ENCODE data around the gene CAPN1.
"Not testable (repeated sequence)": the region's sequence is repeated elsewhere in the genome, so short reads cannot be mapped to it uniquely, and the experiment has no call there.

The CAPN1 gene

GRCh38 chr11:65172600-65172999 lies 9.1 kb upstream of the CAPN1 start:
- no peak overlapping the region for H3K27ac ChIP-seq
- TF ChIP-seq ZFX (IDR thresholded peaks at IDR 0.05): no peak
- TF ChIP-seq, protein P1, sequence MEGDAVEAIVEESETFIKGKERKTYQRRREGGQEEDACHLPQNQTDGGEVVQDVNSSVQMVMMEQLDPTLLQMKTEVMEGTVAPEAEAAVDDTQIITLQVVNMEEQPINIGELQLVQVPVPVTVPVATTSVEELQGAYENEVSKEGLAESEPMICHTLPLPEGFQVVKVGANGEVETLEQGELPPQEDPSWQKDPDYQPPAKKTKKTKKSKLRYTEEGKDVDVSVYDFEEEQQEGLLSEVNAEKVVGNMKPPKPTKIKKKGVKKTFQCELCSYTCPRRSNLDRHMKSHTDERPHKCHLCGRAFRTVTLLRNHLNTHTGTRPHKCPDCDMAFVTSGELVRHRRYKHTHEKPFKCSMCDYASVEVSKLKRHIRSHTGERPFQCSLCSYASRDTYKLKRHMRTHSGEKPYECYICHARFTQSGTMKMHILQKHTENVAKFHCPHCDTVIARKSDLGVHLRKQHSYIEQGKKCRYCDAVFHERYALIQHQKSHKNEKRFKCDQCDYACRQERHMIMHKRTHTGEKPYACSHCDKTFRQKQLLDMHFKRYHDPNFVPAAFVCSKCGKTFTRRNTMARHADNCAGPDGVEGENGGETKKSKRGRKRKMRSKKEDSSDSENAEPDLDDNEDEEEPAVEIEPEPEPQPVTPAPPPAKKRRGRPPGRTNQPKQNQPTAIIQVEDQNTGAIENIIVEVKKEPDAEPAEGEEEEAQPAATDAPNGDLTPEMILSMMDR (conservative IDR thresholded peaks at IDR 0.05): no peak

GRCh38 chr11:65174571-65175010 lies 7.1 kb upstream of the CAPN1 start:
- not testable (repeated sequence) for H3K27ac ChIP-seq

DNA sequence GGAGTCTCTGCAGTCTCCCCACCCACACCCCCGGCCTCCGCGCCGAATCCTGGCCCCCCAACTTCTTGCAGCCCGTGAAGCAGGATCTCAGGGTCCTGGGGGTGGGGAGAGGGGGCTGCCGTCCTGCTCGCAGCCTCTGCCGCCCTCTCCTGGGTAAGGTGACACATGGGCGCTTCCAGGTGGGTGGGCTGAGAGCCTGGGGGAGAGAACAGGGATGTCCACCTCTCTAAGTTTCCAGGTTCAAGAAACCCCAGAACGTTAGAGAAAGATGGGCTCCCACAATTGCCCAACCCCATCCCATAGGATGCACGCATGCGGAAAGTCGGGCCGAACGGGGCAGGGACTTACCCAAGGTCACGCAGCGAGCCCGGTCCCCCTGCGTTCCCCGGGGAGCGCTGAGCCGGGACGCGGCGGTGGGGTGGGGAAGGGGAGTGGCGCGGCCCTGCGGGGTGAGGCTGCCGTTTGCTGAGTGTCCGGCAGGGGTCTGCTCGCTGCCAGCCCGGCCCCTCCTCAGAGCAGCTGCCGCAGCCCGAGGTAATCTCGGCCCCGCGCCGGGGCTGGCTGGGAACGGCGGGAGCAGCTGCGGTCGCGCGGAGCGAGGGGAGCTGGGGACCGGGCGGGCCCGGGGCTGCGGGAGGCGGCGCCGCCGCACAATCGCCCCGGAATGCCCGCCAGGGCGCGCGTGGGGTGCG lies 705 bp upstream of the CAPN1 start:
- peak overlapping the region; percentile 86 for H3K27ac ChIP-seq

GRCh38 chr11:65182258-65183170 lies 786 bp downstream of the CAPN1 start:
- H3K27ac ChIP-seq: peak overlapping the region; percentile 86
- TF ChIP-seq ZFX (IDR thresholded peaks at IDR 0.05): no peak

More for the DNA sequence above, 705 bp upstream of the CAPN1 start:
- TF ChIP-seq ZFX (IDR thresholded peaks at IDR 0.05): 0 out of 2 replicates have a peak, but pooled peaks have one; percentile 5
- TF ChIP-seq, protein P1 (conservative IDR thresholded peaks at IDR 0.05): peak; percentile 74

DNA sequence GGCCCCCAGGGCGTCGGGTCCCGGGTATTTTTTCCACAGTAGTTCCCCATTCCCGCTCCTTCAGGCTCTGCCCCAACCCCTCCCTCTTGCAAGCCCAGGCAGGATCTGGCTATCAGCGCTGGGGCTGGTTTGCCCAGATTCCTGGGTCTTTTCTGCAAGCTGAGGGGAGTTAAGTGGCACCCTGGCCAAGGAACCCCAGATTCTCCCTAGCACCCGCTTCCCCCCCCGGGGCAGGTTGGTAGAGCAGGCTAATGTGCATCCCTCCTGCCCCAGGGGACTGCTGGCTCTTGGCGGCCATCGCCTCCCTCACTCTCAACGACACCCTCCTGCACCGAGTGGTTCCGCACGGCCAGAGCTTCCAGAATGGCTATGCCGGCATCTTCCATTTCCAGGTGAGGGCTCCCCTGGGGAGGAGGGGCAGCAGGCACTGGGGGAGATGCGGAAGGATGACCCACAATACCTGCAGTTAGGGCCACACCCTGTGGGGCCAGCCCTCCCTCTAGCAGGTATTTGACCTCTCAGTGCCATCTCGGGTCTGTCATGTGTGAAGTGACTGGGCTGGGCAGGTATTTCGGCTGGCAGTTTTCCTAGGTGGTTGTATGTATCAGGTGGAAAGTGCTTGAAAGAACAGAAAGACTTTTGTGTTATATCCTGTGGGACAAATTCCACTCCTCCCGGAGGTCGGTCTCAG lies 1.6 kb downstream of the CAPN1 start:
- TF ChIP-seq ZFX (IDR thresholded peaks at IDR 0.05): no peak
- TF ChIP-seq, protein P1 (conservative IDR thresholded peaks at IDR 0.05): no peak
- H3K27ac ChIP-seq: no peak overlapping the region; the same call in 1 of the 2 replicates

DNA sequence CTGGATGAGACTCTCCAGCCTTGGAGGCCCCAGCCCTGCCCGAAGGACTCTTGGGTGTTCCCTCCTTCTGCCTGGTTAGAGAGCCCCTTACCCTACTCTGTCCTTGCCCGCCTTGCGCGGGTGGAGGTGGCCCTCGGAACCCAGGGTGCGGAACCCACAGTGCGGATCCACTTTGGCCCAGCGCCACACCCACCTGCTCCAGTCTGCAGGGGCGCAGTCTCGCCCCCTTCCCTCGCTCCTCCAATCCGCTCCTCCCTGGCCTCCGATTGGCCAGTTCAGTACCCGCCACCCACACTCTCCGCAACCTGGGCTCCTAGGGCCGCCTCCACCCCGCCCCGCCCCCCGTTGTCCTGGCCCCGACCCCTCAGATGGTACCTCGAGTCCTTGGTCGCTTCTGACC lies 2.4 kb downstream of the CAPN1 start:
- TF ChIP-seq ZFX (IDR thresholded peaks at IDR 0.05): no peak
- TF ChIP-seq, protein P1 (conservative IDR thresholded peaks at IDR 0.05): no peak
- no peak overlapping the region for H3K27ac ChIP-seq

- no peak overlapping the region for H3K27ac ChIP-seq
- TF ChIP-seq ZFX (IDR thresholded peaks at IDR 0.05): no peak
- TF ChIP-seq, protein P1 (conservative IDR thresholded peaks at IDR 0.05): no peak
These were observed 3.4 kb downstream of the CAPN1 start for GRCh38 chr11:65185171-65185570.

DNA sequence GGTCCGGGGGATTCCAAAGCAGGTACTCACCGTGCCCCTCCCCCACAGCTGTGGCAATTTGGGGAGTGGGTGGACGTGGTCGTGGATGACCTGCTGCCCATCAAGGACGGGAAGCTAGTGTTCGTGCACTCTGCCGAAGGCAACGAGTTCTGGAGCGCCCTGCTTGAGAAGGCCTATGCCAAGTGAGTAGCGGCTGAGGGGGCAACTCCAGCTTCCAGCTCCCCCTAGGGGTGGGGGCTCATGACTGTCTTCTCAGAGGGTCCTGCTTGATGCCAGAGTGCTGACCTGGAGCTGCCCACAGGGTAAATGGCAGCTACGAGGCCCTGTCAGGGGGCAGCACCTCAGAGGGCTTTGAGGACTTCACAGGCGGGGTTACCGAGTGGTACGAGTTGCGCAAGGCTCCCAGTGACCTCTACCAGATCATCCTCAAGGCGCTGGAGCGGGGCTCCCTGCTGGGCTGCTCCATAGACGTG lies 4.2 kb downstream of the CAPN1 start:
- no peak overlapping the region for H3K27ac ChIP-seq
- TF ChIP-seq, protein P1 (conservative IDR thresholded peaks at IDR 0.05): no peak; the same call in 1 of the 2 replicates
- TF ChIP-seq ZFX (IDR thresholded peaks at IDR 0.05): no peak
